ENCODE measurements around the gene PXDC1. TPM values are rescaled to one million over a fixed set of nuclear protein-coding genes. Genes with fewer than 3 reads are reported as not detected.

PXDC1 gene
- polyA plus RNA-seq, 1 donor from 2014 or later = 3.9 TPM

DNA sequence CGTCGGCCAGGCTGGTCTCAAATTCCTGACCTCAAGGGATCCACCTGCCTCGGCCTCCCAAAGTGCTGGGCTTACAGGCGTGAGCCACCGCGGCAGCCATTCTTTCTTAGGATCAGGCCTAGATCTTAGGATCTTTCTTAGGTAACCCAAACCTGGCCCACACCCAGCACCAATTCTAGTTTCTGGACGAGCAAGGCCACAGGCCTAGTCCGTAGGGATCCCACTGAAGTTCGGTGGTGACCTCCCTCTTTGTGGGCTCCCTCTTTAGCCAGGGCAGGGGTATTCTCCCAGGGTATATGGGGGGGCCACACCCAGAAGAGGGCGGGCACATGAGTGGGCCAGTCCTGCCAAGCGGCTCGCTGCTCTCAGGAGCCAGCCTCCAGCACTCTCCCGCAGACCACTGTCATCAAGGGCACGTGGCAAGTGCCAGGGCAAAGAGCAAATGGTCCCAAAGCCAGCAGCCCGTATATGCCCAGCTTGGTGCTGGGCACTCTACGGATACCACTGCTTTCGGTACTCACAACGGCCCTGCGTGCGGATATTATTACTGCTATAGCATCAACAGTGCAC is 6.5 kb downstream of the PXDC1 start:
- Histone ChIP-seq H2AFZ (ENCODE audit: low read depth, low read length) (no peak overlapping the region), H3K36me3 (ENCODE audit: insufficient read depth, low read length) (no peaks in the 10 kb centered on the region), H3K4me3 (ENCODE audit: low read length) (no peak overlapping the region), H3F3A (ENCODE audit: insufficient read depth, low read length, poor library complexity, severe bottlenecking) (no peaks in the 10 kb centered on the region), H3K9me3 (ENCODE audit: low read length) (no peaks in the 10 kb centered on the region), H3K4me2 (ENCODE audit: low read length) (no peak overlapping the region), H3K9ac (ENCODE audit: low read length) (no peak overlapping the region), H3K27ac (ENCODE audit: low read length) (no peak overlapping the region), H3K79me2 (replicated peaks; ENCODE audit: insufficient read depth, low read length) (no peaks in the 10 kb centered on the region), H4K20me1 (ENCODE audit: insufficient read depth) (no peaks in the 10 kb centered on the region), H3K9me2 (ENCODE audit: insufficient read depth, low read length) (no peaks in the 10 kb centered on the region), H3K27me3 (ENCODE audit: insufficient read depth, low read depth, low read length) (peaks cover 10% of the 10 kb centered on the region)
- TF ChIP-seq, protein P1, sequence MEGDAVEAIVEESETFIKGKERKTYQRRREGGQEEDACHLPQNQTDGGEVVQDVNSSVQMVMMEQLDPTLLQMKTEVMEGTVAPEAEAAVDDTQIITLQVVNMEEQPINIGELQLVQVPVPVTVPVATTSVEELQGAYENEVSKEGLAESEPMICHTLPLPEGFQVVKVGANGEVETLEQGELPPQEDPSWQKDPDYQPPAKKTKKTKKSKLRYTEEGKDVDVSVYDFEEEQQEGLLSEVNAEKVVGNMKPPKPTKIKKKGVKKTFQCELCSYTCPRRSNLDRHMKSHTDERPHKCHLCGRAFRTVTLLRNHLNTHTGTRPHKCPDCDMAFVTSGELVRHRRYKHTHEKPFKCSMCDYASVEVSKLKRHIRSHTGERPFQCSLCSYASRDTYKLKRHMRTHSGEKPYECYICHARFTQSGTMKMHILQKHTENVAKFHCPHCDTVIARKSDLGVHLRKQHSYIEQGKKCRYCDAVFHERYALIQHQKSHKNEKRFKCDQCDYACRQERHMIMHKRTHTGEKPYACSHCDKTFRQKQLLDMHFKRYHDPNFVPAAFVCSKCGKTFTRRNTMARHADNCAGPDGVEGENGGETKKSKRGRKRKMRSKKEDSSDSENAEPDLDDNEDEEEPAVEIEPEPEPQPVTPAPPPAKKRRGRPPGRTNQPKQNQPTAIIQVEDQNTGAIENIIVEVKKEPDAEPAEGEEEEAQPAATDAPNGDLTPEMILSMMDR (IDR thresholded peaks at IDR 0.05; ENCODE audit: poor library complexity, severe bottlenecking) = no peak
- TF ChIP-seq SMC3 (conservative IDR thresholded peaks at IDR 0.05; ENCODE audit: poor library complexity) (no peak), EZH2 (IDR thresholded peaks at IDR 0.05; ENCODE audit: borderline replicate concordance, insufficient read depth, low read length, poor library complexity, severe bottlenecking) (no peak), EP300 (conservative IDR thresholded peaks at IDR 0.05; ENCODE audit: poor library complexity, severe bottlenecking) (no peak), POLR2AphosphoS5 (IDR thresholded peaks at IDR 0.05) (no peak), TAF1 (IDR thresholded peaks at IDR 0.05; ENCODE audit: low read depth) (no peak), MXI1 (conservative IDR thresholded peaks at IDR 0.05; ENCODE audit: poor library complexity, severe bottlenecking) (no peak)
- TF ChIP-seq, protein P2, sequence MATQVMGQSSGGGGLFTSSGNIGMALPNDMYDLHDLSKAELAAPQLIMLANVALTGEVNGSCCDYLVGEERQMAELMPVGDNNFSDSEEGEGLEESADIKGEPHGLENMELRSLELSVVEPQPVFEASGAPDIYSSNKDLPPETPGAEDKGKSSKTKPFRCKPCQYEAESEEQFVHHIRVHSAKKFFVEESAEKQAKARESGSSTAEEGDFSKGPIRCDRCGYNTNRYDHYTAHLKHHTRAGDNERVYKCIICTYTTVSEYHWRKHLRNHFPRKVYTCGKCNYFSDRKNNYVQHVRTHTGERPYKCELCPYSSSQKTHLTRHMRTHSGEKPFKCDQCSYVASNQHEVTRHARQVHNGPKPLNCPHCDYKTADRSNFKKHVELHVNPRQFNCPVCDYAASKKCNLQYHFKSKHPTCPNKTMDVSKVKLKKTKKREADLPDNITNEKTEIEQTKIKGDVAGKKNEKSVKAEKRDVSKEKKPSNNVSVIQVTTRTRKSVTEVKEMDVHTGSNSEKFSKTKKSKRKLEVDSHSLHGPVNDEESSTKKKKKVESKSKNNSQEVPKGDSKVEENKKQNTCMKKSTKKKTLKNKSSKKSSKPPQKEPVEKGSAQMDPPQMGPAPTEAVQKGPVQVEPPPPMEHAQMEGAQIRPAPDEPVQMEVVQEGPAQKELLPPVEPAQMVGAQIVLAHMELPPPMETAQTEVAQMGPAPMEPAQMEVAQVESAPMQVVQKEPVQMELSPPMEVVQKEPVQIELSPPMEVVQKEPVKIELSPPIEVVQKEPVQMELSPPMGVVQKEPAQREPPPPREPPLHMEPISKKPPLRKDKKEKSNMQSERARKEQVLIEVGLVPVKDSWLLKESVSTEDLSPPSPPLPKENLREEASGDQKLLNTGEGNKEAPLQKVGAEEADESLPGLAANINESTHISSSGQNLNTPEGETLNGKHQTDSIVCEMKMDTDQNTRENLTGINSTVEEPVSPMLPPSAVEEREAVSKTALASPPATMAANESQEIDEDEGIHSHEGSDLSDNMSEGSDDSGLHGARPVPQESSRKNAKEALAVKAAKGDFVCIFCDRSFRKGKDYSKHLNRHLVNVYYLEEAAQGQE (IDR thresholded peaks at IDR 0.05; ENCODE audit: borderline replicate concordance) = no peak

DNA sequence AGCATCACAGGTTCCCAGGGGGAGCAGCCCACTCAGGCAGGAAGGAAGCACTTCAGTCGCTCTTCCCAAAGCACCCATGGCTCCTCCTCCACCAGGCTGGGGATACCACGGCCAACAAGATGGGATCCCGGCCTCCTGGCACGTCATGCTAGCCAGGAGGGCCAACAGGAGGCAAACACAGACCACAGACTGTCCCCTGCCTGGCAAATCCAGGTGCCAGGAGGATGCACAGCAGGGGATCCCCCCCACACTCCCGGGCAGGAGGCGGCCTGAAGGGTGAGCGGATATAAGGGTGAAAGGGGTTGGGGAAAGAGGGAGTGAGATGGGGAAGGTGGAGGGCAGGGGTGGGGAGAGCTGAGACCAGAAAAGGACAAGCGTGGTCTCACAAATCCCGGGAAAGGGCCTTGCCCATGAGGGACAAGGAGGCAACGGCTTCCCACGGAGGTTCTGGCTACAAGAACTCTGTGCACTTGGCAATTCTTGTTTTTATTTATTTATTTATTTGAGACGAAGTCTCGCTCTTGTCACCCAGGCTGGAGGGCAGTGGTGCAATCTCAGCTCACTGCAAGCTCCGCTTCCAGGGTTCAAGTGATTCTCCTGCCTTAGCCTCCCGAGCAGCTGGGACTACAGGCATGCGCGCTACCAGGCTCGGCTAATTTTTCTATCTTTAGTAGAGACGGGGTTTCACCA is 7.2 kb downstream of the PXDC1 start:
- no peak overlapping the region for H3K4me2 ChIP-seq (ENCODE audit: low read length)
- no peaks in the 10 kb centered on the region for H3K36me3 ChIP-seq (ENCODE audit: insufficient read depth, low read length)
- TF ChIP-seq RAD21 (conservative IDR thresholded peaks at IDR 0.05) (no peak), EP300 (conservative IDR thresholded peaks at IDR 0.05; ENCODE audit: poor library complexity, severe bottlenecking) (no peak), MXI1 (conservative IDR thresholded peaks at IDR 0.05; ENCODE audit: poor library complexity, severe bottlenecking) (no peak), EZH2 (IDR thresholded peaks at IDR 0.05; ENCODE audit: borderline replicate concordance, insufficient read depth, low read length, poor library complexity, severe bottlenecking) (no peak), TAF1 (IDR thresholded peaks at IDR 0.05; ENCODE audit: low read depth) (no peak), SMC3 (conservative IDR thresholded peaks at IDR 0.05; ENCODE audit: poor library complexity) (no peak), POLR2AphosphoS5 (IDR thresholded peaks at IDR 0.05) (no peak)
- TF ChIP-seq, protein P2 (IDR thresholded peaks at IDR 0.05; ENCODE audit: borderline replicate concordance) = no peak
- TF ChIP-seq, protein P1 (IDR thresholded peaks at IDR 0.05; ENCODE audit: poor library complexity, severe bottlenecking) = no peak
- peaks cover 3% of the 10 kb centered on the region for H3K27me3 ChIP-seq (ENCODE audit: insufficient read depth, low read depth, low read length)
- no peak overlapping the region for H2AFZ ChIP-seq (ENCODE audit: low read depth, low read length)
- H3K9ac ChIP-seq (ENCODE audit: low read length) = no peak overlapping the region
- H3K9me2 ChIP-seq (ENCODE audit: insufficient read depth, low read length) = no peaks in the 10 kb centered on the region
- H3K27ac ChIP-seq (ENCODE audit: low read length) = no peak overlapping the region
- H3K79me2 ChIP-seq (replicated peaks; ENCODE audit: insufficient read depth, low read length) = no peaks in the 10 kb centered on the region
- H3K4me3 ChIP-seq (ENCODE audit: low read length) = no peak overlapping the region
- H3K9me3 ChIP-seq (ENCODE audit: low read length) = no peaks in the 10 kb centered on the region
- H3F3A ChIP-seq (ENCODE audit: insufficient read depth, low read length, poor library complexity, severe bottlenecking) = no peaks in the 10 kb centered on the region
- H4K20me1 ChIP-seq (ENCODE audit: insufficient read depth) = no peaks in the 10 kb centered on the region

Data from neural cell (in vitro differentiated cells).